GM23338 (cell line): ENCODE measurements around the gene R3HDM2. TPM values are rescaled to one million over a fixed set of nuclear protein-coding genes. Genes with fewer than 3 reads are reported as not detected.
"Not testable (repeated sequence)": the region's sequence is repeated elsewhere in the genome, so short reads cannot be mapped to it uniquely, and the experiment has no call there.

Source experiments
- ATAC-seq: fragments of 200-7000 bp; cut with Tn5 transposase; 3 replicates; pipeline ENCODE4 v1.9.1; 2020
- DNase-seq: peaks from one replicate; pipeline ENCODE4 v3.0.0-alpha.2; 2015; ENCODE audit warnings: low spot score
- H2AFZ ChIP-seq: fragments of 200-600 bp; sonication (generic); 2 replicates; pipeline ENCODE4 v1.8.0; 2016; ENCODE audit warnings: antibody characterized with exemption, mild to moderate bottlenecking, moderate library complexity
- H3F3A ChIP-seq: fragments of 200-600 bp; sonication (generic); replicated peaks from 2 replicates; pipeline ENCODE4 v1.8.0; 2017; ENCODE audit warnings: antibody characterized with exemption, mixed run types, low read depth
- H3K27ac ChIP-seq: fragments of 200-600 bp; sonication (generic); 2 replicates; pipeline ENCODE4 v1.6.1; 2016; ENCODE audit warnings: low read depth
- H3K27me3 ChIP-seq: fragments of 200-600 bp; sonication (generic); 2 replicates; pipeline ENCODE4 v1.8.0; 2016; ENCODE audit warnings: mild to moderate bottlenecking, mixed run types, moderate library complexity; ENCODE audit not compliant: insufficient read depth
- H3K36me3 ChIP-seq: fragments of 200-600 bp; sonication (generic); 2 replicates; pipeline ENCODE4 v1.8.0; 2016; ENCODE audit warnings: mild to moderate bottlenecking; ENCODE audit not compliant: insufficient read depth
- H3K4me1 ChIP-seq: fragments of 200-600 bp; sonication (generic); 2 replicates; pipeline ENCODE4 v1.8.0; 2016; ENCODE audit warnings: mild to moderate bottlenecking, moderate library complexity; ENCODE audit not compliant: insufficient read depth
- H3K4me2 ChIP-seq: fragments of 200-600 bp; sonication (generic); 2 replicates; pipeline ENCODE4 v1.7.1; 2017; ENCODE audit warnings: mixed run types
- H3K4me3 ChIP-seq: fragments of 200-600 bp; sonication (generic); 2 replicates; pipeline ENCODE4 v1.6.1; 2016; ENCODE audit warnings: mixed run types
- H3K79me2 ChIP-seq: fragments of 200-600 bp; sonication (generic); replicated peaks from 2 replicates; pipeline ENCODE4 v1.8.0; 2017; ENCODE audit warnings: mild to moderate bottlenecking; ENCODE audit not compliant: insufficient read depth
- H3K9me2 ChIP-seq: fragments of 200-600 bp; sonication (generic); 2 replicates; pipeline ENCODE4 v1.8.0; 2017; ENCODE audit not compliant: insufficient read depth
- H4K20me1 ChIP-seq: fragments of 200-600 bp; sonication (generic); replicated peaks from 2 replicates; pipeline ENCODE4 v1.8.0; 2017; ENCODE audit warnings: mild to moderate bottlenecking; ENCODE audit not compliant: insufficient read depth
- H3K27ac Mint-ChIP-seq: 2 replicates; pipeline ENCODE4 v1.8.0; 2020; ENCODE audit warnings: inconsistent platforms, mild to moderate bottlenecking, moderate library complexity, mixed read lengths
- H3K27me3 Mint-ChIP-seq: 3 replicates; pipeline ENCODE4 v1.8.0; 2022; ENCODE audit warnings: low read depth, mild to moderate bottlenecking, moderate library complexity, mixed read lengths, inconsistent platforms; ENCODE audit not compliant: insufficient read depth, poor library complexity
- H3K36me3 Mint-ChIP-seq: 3 replicates; pipeline ENCODE4 v1.8.0; 2021; ENCODE audit warnings: low read depth, mild to moderate bottlenecking, inconsistent platforms, moderate library complexity, mixed read lengths
- H3K4me1 Mint-ChIP-seq: 3 replicates; pipeline ENCODE4 v1.8.0; 2020; ENCODE audit warnings: mild to moderate bottlenecking, inconsistent platforms, mixed read lengths
- H3K4me3 Mint-ChIP-seq: 3 replicates; pipeline ENCODE4 v1.8.0; 2021; ENCODE audit warnings: moderate library complexity, mild to moderate bottlenecking, inconsistent platforms, mixed read lengths
- H3K9me3 Mint-ChIP-seq: 3 replicates; pipeline ENCODE4 v1.8.0; 2020; ENCODE audit warnings: moderate library complexity, mild to moderate bottlenecking, inconsistent platforms, mixed read lengths
- ETS1 ChIP-seq: IDR thresholded peaks from 2 replicates; pipeline ENCODE4 v1.6.1; 2016; ENCODE audit warnings: antibody characterized with exemption
- NANOG ChIP-seq: IDR thresholded peaks from 2 replicates; pipeline ENCODE4 v1.6.1; 2016; ENCODE audit warnings: antibody characterized with exemption, borderline replicate concordance
- STAT1 ChIP-seq: IDR thresholded peaks from one replicate; pipeline ENCODE4 v1.6.1; 2016; ENCODE audit warnings: antibody characterized with exemption; ENCODE audit not compliant: unreplicated experiment
- ZNF114 ChIP-seq: fragments of 250-450 bp; sonication (Bioruptor Pico); IDR thresholded peaks from 2 replicates; pipeline ENCODE4 v1.5.0; 2020; ENCODE audit warnings: mild to moderate bottlenecking, moderate library complexity
- ZNF331 ChIP-seq: fragments of 250-450 bp; sonication (Bioruptor Pico); IDR thresholded peaks from 2 replicates; pipeline ENCODE4 v1.5.0; 2020; ENCODE audit warnings: low read depth, mild to moderate bottlenecking, moderate library complexity
- polyA plus RNA-seq: library from polyadenylated mRNA; unstranded; fragments of >200 nt; fragmentation: Nextera tagmentation; extraction: Ambion mirVana; gene quantifications from 2 replicates; pipeline ENCODE4 v1.2.1, GENCODE V29; 2016
- total RNA-seq: library from RNA; depleted of rRNA; stranded (reverse); fragments of >200 nt; shearing (Covaris generic); gene quantifications from 2 replicates; pipeline ENCODE4 v1.2.3, GENCODE V29; 2014
- TF ChIP-seq, protein P1 (sequence below): IDR thresholded peaks from one replicate; pipeline ENCODE4 v1.6.1; 2018; ENCODE audit warnings: antibody characterized with exemption; ENCODE audit not compliant: unreplicated experiment
- TF ChIP-seq, protein P2 (sequence below), 2 experiments: fragments of 200-600 bp in 1 of 2; sonication (generic) in 1 of 2; conservative IDR thresholded peaks; 2 replicates each; pipeline versions ENCODE4 v1.5.1 to v1.6.1; 2016 to 2017; ENCODE audit warnings: antibody characterized with exemption in 2 of 2, low read depth in 2 of 2, mild to moderate bottlenecking in 2 of 2, moderate library complexity in 1 of 2

The R3HDM2 gene
- total and polyA plus RNA-seq, 2 experiments from 2014 or later: 9.6 to 19.6 TPM

DNA sequence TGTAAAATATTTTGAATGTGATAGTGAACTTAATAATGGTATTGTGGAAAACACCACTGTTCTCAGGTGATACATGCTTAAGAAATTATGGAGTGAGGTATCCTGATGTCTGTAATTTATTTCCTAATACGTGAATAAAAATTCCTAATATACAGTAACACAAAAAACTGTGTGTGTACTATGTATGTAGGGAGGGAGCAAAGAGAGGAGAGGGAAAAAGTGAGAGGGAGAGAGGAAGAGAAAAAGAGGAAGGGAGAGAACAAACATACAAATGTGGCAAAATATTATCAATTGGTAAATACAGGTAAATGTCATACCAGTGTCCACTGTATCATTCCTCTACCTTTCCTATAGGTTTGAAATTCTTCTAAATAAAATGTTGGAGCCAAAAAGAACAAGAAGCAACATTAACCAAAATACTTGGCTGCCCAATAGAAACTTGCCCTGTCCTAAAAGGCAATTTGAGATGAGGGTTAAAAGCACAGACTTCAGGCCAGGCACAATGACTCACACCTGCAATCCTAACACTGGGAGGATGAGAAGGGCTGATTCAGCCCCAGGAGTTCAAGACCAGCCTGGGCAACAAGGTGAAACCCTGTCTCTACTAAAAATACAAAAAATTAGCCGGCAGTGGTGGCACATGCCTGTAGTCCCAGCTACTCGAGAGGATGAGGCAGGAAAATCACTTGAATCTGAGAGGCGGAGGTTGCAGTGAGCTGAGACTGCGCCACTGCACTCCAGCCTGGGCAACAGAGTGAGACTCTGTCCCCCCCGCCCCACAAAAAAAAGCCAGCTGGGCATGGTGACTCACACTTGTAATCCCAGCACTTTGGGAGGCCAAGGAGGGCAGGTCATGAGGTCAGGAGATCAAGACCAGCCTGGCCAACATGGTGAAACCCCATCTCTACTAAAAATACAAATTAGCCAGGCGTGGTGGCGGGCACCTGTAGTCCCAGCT, 14.5 kb downstream of the R3HDM2 start (continued):
- no peak for TF ChIP-seq ZNF114 (CRISPR knock-in tag)
- no peak for TF ChIP-seq ZNF331
- TF ChIP-seq NANOG: no peak
- TF ChIP-seq, protein P1, sequence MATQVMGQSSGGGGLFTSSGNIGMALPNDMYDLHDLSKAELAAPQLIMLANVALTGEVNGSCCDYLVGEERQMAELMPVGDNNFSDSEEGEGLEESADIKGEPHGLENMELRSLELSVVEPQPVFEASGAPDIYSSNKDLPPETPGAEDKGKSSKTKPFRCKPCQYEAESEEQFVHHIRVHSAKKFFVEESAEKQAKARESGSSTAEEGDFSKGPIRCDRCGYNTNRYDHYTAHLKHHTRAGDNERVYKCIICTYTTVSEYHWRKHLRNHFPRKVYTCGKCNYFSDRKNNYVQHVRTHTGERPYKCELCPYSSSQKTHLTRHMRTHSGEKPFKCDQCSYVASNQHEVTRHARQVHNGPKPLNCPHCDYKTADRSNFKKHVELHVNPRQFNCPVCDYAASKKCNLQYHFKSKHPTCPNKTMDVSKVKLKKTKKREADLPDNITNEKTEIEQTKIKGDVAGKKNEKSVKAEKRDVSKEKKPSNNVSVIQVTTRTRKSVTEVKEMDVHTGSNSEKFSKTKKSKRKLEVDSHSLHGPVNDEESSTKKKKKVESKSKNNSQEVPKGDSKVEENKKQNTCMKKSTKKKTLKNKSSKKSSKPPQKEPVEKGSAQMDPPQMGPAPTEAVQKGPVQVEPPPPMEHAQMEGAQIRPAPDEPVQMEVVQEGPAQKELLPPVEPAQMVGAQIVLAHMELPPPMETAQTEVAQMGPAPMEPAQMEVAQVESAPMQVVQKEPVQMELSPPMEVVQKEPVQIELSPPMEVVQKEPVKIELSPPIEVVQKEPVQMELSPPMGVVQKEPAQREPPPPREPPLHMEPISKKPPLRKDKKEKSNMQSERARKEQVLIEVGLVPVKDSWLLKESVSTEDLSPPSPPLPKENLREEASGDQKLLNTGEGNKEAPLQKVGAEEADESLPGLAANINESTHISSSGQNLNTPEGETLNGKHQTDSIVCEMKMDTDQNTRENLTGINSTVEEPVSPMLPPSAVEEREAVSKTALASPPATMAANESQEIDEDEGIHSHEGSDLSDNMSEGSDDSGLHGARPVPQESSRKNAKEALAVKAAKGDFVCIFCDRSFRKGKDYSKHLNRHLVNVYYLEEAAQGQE: no peak

GRCh38 chr12:57415088-57415487, 15.8 kb downstream of the R3HDM2 start:
- Mint-ChIP-seq H3K27me3 (peaks cover 2% of the 10 kb centered on the region), H3K36me3 (no peaks in the 10 kb centered on the region), H3K4me3 (no peak overlapping the region), H3K9me3 (no peaks in the 10 kb centered on the region), H3K27ac (no peak overlapping the region), H3K4me1 (peaks cover 14% of the 10 kb centered on the region)
- Histone ChIP-seq H3K9me2 (no peaks in the 10 kb centered on the region), H3K27ac (no peak overlapping the region), H4K20me1 (peaks cover 7% of the 10 kb centered on the region; the same call in 1 of the 2 replicates), H3K4me2 (no peak overlapping the region), H3K27me3 (no peaks in the 10 kb centered on the region), H2AFZ (no peak overlapping the region), H3K36me3 (no peaks in the 10 kb centered on the region), H3F3A (no peaks in the 10 kb centered on the region), H3K4me1 (peaks cover 8% of the 10 kb centered on the region; the same call in 1 of the 2 replicates), H3K79me2 (peaks cover 5% of the 10 kb centered on the region), H3K4me3 (no peak overlapping the region)
- TF ChIP-seq ETS1 (no peak), ZNF331 (no peak), STAT1 (no peak)
- TF ChIP-seq, protein P2, sequence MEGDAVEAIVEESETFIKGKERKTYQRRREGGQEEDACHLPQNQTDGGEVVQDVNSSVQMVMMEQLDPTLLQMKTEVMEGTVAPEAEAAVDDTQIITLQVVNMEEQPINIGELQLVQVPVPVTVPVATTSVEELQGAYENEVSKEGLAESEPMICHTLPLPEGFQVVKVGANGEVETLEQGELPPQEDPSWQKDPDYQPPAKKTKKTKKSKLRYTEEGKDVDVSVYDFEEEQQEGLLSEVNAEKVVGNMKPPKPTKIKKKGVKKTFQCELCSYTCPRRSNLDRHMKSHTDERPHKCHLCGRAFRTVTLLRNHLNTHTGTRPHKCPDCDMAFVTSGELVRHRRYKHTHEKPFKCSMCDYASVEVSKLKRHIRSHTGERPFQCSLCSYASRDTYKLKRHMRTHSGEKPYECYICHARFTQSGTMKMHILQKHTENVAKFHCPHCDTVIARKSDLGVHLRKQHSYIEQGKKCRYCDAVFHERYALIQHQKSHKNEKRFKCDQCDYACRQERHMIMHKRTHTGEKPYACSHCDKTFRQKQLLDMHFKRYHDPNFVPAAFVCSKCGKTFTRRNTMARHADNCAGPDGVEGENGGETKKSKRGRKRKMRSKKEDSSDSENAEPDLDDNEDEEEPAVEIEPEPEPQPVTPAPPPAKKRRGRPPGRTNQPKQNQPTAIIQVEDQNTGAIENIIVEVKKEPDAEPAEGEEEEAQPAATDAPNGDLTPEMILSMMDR (conservative IDR thresholded peaks at IDR 0.05; ENCODE audit: low read depth in 2 of 2): no peak
- no peak; the same call in 2 of the 3 replicates for ATAC-seq
- DNase-seq: no peak

- H3K9me2 ChIP-seq, H3K27me3 Mint-ChIP-seq, H2AFZ ChIP-seq, H3K9me3 Mint-ChIP-seq, DNase-seq, H3K36me3 ChIP-seq, H3K36me3 Mint-ChIP-seq, H3K27me3 ChIP-seq, H3K4me3 ChIP-seq, H3F3A ChIP-seq, H4K20me1 ChIP-seq, H3K27ac Mint-ChIP-seq, H3K79me2 ChIP-seq, ATAC-seq, H3K4me2 ChIP-seq, H3K4me3 Mint-ChIP-seq, H3K4me1 ChIP-seq: not testable (repeated sequence)
- peaks cover 14% of the 10 kb centered on the region for H3K4me1 Mint-ChIP-seq
- H3K27ac ChIP-seq: peak overlapping the region; percentile 34; the same call in 1 of the 2 replicates
Observed at GRCh38 chr12:57414160-57414559, 16.7 kb downstream of the R3HDM2 start.
